Breast epithelium (tissue), 3 donors: ENCODE results near the gene BTBD19.

ENCODE experiments used
- CTCF ChIP-seq, 3 donors: fragments of 450-650 bp; IDR thresholded peaks; one replicate each; pipeline ENCODE4 v1.5.1; 2016 to 2017; ENCODE audit warnings: antibody characterized with exemption in 3 of 3, mild to moderate bottlenecking in 3 of 3, moderate library complexity in 3 of 3
- POLR2A ChIP-seq: fragments of 450-650 bp; IDR thresholded peaks from one replicate; pipeline ENCODE4 v1.6.1; 2016; ENCODE audit warnings: antibody characterized with exemption, mild to moderate bottlenecking, moderate library complexity
- POLR2AphosphoS5 ChIP-seq, 3 donors: sonication (generic); formaldehyde crosslinking; IDR thresholded peaks; one replicate each; pipeline ENCODE4 v1.6.1; 2017; ENCODE audit warnings: antibody characterized with exemption in 3 of 3

- no peak for TF ChIP-seq CTCF (IDR thresholded peaks at IDR 0.05)
- TF ChIP-seq POLR2A: no peak
- TF ChIP-seq POLR2AphosphoS5 (IDR thresholded peaks at IDR 0.05): no peak
Measured at GRCh38 chr1:44826375-44827196, 18.3 kb downstream of the BTBD19 start.
